GM18508 (cell line): ENCODE results near the gene SCTR.

Source experiments
- ATAC-seq: cut with Tn5 transposase; IDR thresholded peaks from one replicate; pipeline ENCODE4 v1.9.1; 2021; ENCODE audit warnings: moderate number of reproducible peaks; ENCODE audit not compliant: insufficient read depth, unreplicated experiment

Gene SCTR

GRCh38 chr2:119523952-119524694, at the start of gene SCTR:
Gene SCTR (minus strand): TSS chr2:119524483. CDS start chr2:119524226, 257 bp downstream.
- no peak for ATAC-seq

GRCh38 chr2:119567292-119567691, 43.0 kb upstream of the SCTR start:
- ATAC-seq, result no peak

DNA sequence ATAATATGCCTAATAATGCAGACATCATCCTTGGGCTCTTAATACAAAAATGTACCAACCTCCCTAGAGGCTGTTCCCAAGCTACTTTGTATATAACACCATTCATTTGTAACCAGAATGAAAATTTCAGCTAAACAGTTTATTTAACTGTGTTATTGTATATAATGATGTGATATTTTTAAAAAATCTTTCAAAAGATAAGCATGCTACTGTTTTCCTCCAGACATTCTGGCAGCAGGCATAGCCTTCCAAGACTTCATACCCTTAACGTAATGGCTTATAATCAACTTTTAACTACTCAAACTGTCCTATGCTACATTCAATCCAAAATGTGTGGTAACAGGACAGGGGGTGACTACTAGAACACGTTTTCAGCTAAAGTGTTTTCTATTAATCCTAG, 41.2 kb upstream of the SCTR start:
- ATAC-seq, result no peak

GRCh38 chr2:119553687-119554344, 29.5 kb upstream of the SCTR start:
- no peak for ATAC-seq

- ATAC-seq, result no peak
Measured at GRCh38 chr2:119552902-119553301, 28.6 kb upstream of the SCTR start.

- no peak for ATAC-seq
Measured at GRCh38 chr2:119550856-119551255, 26.6 kb upstream of the SCTR start.

DNA sequence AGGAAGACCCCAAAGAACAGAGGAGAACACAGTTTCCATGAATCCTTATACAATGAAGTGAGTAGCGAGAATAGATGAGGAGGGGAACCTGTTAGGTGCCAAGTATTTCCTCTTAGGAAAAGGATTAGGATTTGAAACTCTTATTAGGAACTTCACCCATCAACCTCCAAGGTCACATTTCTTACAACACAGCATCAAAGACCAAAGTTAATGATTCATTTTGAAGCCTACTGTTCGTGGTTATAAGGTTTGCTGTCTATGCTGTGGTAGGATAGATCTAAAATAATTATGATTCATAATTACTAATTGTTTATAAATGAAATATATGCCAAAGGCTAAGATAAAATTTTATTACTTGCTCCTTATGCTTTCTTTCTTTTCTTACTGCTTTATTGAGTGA, 26.1 kb upstream of the SCTR start:
- no peak for ATAC-seq

- ATAC-seq, result no peak
Measured at GRCh38 chr2:119549241-119549640, 25.0 kb upstream of the SCTR start.

DNA sequence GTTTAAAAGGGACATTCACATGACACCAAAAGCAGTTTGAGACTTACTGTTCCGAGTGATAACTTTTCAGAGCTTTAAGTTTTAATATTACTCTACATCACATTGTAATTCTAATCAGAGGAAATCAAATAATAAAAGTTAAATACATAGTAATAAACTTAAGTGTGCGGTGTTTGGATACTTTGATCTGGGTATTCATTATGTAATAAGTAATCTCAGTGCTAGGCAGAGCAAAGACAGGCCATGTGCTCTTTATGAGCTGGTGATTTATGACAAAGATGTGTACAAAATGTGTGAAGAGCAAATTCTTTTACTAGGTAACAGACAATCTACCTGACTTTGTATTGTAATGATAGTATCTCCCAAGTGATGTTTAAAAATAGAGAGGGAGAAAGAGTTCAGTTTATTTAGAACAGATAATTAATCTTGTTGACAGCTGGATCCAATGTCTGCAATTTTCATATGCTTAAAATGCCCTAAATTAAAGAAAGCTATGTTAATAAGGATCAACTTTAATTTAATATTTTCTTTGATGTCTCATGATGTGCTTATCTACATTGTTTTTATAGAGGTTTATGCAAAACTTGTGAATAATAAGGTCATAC, 24.3 kb upstream of the SCTR start:
- ATAC-seq, result no peak

GRCh38 chr2:119546447-119546767, 22.1 kb upstream of the SCTR start:
- no peak for ATAC-seq

DNA sequence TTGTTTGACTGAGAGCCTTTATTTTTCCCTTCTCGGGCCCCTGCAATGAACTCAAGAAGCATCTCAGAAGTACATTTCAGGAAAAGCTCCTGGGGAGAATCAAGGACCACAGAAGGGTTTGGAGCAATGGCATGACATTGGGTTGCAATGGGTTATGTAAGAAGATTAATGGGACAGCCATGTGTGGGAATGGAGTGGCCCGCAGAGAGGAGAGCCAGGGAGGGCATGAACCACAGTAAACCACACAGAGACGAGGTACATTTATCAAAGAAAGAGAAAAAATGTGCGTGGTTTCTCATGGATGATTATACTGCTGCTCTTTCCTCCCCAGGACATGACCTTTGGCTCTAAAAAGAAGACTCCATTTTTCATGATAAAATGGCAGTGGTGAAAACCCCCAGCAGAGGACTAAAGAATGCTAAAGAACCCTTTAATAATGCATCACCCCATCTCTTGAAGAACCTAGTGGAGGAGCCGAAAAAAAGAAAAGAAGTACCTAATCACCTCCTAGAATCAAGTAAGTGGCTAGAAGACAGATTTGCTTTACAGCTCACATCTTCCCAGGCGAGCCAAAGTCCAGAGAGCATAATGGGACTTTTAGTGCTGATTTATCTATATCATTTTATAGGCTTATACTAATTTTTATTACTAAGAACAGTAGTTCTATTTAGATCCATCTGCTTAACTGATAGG, 21.6 kb upstream of the SCTR start:
- ATAC-seq, result no peak

GRCh38 chr2:119544939-119545475, 20.7 kb upstream of the SCTR start:
- no peak for ATAC-seq

DNA sequence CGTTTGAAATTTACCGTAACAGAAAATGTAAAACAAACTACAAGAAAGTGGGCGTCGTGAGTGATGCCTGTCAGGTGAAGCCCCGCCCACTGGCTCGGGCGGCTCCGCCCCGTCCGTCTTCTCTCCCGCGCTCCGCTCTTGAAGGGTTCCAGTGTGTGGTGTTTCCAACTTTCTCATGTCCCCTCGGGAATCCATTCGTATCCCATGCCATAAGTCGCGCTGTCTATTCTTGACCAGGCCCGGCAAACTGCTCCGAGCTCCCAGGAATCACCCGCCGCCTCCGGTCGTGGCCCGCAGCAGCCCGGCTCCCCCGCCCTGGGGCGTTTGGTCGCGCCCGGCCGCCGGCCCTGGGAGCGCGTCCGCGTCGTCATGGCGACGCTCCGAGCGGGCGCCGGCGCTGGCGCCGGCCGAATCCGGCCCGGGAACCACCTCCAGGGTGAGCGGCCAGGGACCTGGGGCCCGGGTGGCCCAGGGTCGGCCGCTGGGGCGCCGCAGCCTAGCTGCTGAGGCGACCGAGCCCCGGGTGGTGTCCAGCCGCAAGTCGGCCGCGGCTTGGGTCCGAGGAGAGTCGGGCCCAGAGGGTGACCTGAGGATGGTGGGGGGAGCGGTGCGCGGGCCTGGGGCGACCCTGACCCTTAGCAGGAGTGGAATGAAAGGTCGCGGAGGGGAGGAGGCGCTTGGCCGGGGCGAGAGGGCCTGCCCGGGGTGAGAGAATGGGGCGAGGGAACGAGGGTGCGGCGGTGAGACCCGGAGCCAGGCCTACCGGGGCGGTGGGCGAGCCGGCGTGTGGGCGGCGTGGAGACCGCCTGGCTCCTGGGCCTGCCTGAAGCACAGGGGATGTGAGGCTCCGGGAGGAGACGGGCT, 20.0 kb upstream of the SCTR start, which contains the start of gene CFAP221:
Gene CFAP221 (plus strand): TSS at position 375 of the 864 bp plus-strand sequence. CDS start 1,683 bp downstream, outside the sequence.
- no peak for ATAC-seq

DNA sequence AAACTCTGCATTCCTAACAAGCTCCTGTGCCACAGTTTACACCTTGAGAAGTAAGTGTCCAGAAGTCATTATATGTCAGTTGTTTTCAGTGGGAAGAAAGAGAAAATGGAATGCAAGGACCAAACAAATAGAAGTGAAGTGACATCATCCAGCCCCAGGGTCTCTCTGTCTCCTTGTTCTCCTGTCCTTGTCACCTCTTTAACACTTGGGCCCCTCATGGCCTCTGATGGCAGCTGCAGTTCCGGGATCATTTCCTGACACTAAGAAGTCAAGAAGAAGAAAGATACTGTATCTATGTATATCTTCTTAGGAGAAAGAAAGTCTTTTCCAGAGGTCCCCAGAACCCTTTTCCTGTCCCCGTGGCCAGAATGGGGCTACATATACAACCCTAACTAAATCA, 17.2 kb upstream of the SCTR start:
- ATAC-seq, result no peak

DNA sequence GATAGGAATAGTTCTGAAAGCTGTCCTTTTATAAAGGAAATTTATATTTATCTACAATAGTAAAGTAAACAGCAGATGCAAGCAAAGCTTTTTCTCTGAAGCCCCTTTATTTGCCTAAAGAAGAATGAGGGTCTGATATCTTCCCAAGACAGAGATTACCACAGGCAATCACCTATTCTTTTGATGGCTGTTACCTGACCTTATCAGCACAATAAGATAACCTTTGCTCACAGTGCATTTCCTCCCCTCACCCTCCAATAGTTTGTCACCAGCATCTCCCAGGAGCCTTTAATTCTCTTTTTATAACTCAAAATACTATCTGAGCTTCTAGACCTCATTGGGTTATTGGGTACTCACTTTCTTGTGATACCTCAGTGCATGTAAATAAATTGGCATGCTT, 13.5 kb upstream of the SCTR start:
- ATAC-seq, result no peak

- no peak for ATAC-seq
Measured at GRCh38 chr2:119536707-119537106, 12.4 kb upstream of the SCTR start.

- ATAC-seq, result no peak
Measured at GRCh38 chr2:119536211-119536610, 11.9 kb upstream of the SCTR start.

DNA sequence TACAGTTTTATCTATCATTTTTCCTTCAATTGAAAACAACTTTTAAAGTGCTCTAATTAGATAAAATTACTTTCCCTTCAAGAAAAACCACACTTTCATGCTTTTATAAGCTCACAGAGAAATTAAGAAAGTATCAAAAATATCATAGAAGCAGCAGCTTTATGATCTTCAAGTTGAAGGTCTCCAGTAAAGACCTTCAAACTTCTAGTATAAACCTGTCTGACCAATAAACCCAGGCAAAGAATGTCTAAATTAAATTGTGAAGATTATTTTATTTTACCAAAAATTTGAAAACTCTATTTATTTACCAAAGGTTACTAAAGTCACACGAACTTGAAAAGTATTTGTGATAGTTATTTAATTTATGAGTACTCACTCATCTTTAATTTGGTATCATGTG, 9.3 kb upstream of the SCTR start:
- no peak for ATAC-seq

GRCh38 chr2:119531292-119531691, 7.0 kb upstream of the SCTR start:
- ATAC-seq, result no peak

DNA sequence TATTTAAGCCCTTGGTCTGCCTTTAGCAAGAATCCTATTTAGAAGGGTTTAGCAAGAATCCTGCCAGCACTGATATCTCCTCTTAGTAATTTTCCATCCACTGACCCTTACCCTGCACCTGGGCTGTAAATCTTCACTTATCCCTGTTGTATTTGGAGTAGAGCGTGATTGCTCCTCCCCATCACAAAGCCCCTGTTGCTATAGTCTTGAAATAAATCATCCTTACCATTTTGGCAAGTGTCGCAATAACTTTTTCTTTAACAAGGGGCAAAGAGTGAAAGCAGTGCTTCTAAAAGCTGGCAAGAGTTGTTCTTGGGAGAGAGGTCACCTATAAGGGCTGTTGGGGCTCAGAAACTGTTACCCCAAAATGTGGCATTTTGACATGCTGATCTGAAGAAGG, 3.7 kb upstream of the SCTR start:
- ATAC-seq, result no peak
